ENCODE results near the gene SLC25A51. TPM values are rescaled to one million over a fixed set of nuclear protein-coding genes. Genes with fewer than 3 reads are reported as not detected.

Gene SLC25A51
- total RNA-seq, 1 donor from 2014 or later = 39.6 TPM

DNA sequence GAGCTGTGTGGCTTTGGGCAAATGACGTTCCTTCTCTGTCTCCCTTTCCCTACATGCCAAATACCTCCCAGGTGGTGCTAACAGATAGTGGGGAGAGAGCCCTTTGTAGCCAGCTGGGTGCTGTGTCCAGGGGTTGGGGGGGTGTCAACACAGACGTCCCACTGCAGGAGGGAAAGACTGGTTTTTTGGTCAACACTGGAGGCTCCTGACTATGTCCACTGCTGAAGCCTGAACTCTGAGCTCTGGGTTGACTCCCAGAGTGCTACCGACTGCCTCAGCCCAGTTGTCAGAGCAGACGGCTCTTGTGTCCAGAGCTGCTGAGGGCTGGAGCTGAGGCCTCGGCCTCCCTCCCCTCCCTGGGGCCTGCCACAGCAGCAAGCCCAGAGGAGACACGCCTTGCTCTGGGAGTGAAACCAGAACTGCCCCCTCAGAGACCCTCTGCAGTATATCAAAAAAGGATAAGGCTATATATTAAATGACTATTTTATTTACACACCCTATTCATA lies 14.8 kb upstream of the SLC25A51 start:
- DNase-seq (ENCODE audit: low read depth) = no peak
- no peak overlapping the region for H3K9ac ChIP-seq (ENCODE audit: low read length)
- no peaks in the 10 kb centered on the region for H3K27me3 Mint-ChIP-seq (ENCODE audit: low read depth, unreplicated experiment)
- H3K36me3 ChIP-seq (ENCODE audit: insufficient read depth, low read length) = peaks cover 4% of the 10 kb centered on the region
- peaks cover 28% of the 10 kb centered on the region for H3K4me1 ChIP-seq (ENCODE audit: insufficient read depth, low read length)
- FAIRE-seq = no peak
- no peak overlapping the region for H3K27ac ChIP-seq (ENCODE audit: low read depth, low read length)
- peaks cover 24% of the 10 kb centered on the region for H3K36me3 Mint-ChIP-seq (ENCODE audit: low read depth, unreplicated experiment)
- no peak overlapping the region for H3K4me2 ChIP-seq (ENCODE audit: low read length)
- H3K4me1 Mint-ChIP-seq (ENCODE audit: low read depth, unreplicated experiment) = peaks cover 26% of the 10 kb centered on the region
- H3K79me2 ChIP-seq (ENCODE audit: insufficient read depth, low read length) = peaks cover 20% of the 10 kb centered on the region
- H3K4me3 Mint-ChIP-seq (ENCODE audit: unreplicated experiment) = no peak overlapping the region
- peaks cover 14% of the 10 kb centered on the region for H4K20me1 ChIP-seq (ENCODE audit: insufficient read depth, low read length)
- no peak overlapping the region for H3K27ac Mint-ChIP-seq (ENCODE audit: unreplicated experiment)
- no peaks in the 10 kb centered on the region for H3K27me3 ChIP-seq (ENCODE audit: insufficient read depth, low read length)
- no peaks in the 10 kb centered on the region for H3K9me3 Mint-ChIP-seq (ENCODE audit: unreplicated experiment)
- H3K4me3 ChIP-seq (ENCODE audit: insufficient read depth, low read depth, low read length) = no peak overlapping the region
- no peak overlapping the region for H2AFZ ChIP-seq (ENCODE audit: low read depth, low read length)
- no peak for TF ChIP-seq EZH2 (IDR thresholded peaks at IDR 0.05; ENCODE audit: insufficient read depth, low read length)
- TF ChIP-seq, protein P1, sequence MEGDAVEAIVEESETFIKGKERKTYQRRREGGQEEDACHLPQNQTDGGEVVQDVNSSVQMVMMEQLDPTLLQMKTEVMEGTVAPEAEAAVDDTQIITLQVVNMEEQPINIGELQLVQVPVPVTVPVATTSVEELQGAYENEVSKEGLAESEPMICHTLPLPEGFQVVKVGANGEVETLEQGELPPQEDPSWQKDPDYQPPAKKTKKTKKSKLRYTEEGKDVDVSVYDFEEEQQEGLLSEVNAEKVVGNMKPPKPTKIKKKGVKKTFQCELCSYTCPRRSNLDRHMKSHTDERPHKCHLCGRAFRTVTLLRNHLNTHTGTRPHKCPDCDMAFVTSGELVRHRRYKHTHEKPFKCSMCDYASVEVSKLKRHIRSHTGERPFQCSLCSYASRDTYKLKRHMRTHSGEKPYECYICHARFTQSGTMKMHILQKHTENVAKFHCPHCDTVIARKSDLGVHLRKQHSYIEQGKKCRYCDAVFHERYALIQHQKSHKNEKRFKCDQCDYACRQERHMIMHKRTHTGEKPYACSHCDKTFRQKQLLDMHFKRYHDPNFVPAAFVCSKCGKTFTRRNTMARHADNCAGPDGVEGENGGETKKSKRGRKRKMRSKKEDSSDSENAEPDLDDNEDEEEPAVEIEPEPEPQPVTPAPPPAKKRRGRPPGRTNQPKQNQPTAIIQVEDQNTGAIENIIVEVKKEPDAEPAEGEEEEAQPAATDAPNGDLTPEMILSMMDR (IDR thresholded peaks at IDR 0.05; ENCODE audit: insufficient read depth, low read depth, low read length) = no peak
- no peaks in the 10 kb centered on the region for H3K9me3 ChIP-seq (ENCODE audit: insufficient read depth, low read depth, low read length)

GRCh38 chr9:37917801-37918664 lies 14.1 kb upstream of the SLC25A51 start:
- H4K20me1 ChIP-seq (ENCODE audit: insufficient read depth, low read length) = peaks cover 12% of the 10 kb centered on the region
- H3K27ac Mint-ChIP-seq (ENCODE audit: unreplicated experiment) = no peak overlapping the region
- no peaks in the 10 kb centered on the region for H3K27me3 ChIP-seq (ENCODE audit: insufficient read depth, low read length)
- H3K9ac ChIP-seq (ENCODE audit: low read length) = peak overlapping the region; percentile 10
- peaks cover 13% of the 10 kb centered on the region for H3K79me2 ChIP-seq (ENCODE audit: insufficient read depth, low read length)
- no peak overlapping the region for H3K4me3 Mint-ChIP-seq (ENCODE audit: unreplicated experiment)
- no peaks in the 10 kb centered on the region for H3K27me3 Mint-ChIP-seq (ENCODE audit: low read depth, unreplicated experiment)
- FAIRE-seq (no peak), DNase-seq (ENCODE audit: low read depth) (no peak)
- no peaks in the 10 kb centered on the region for H3K9me3 ChIP-seq (ENCODE audit: insufficient read depth, low read depth, low read length)
- H3K36me3 ChIP-seq (ENCODE audit: insufficient read depth, low read length) = peaks cover 4% of the 10 kb centered on the region
- H3K4me1 Mint-ChIP-seq (ENCODE audit: low read depth, unreplicated experiment) = peaks cover 31% of the 10 kb centered on the region
- H3K36me3 Mint-ChIP-seq (ENCODE audit: low read depth, unreplicated experiment) = peaks cover 28% of the 10 kb centered on the region
- no peak overlapping the region for H3K4me2 ChIP-seq (ENCODE audit: low read length)
- H2AFZ ChIP-seq (ENCODE audit: low read depth, low read length) = no peak overlapping the region
- H3K4me1 ChIP-seq (ENCODE audit: insufficient read depth, low read length) = peaks cover 28% of the 10 kb centered on the region
- no peak overlapping the region for H3K4me3 ChIP-seq (ENCODE audit: insufficient read depth, low read depth, low read length)
- H3K9me3 Mint-ChIP-seq (ENCODE audit: unreplicated experiment) = no peaks in the 10 kb centered on the region
- TF ChIP-seq, protein P1 (IDR thresholded peaks at IDR 0.05; ENCODE audit: insufficient read depth, low read depth, low read length) = no peak
- TF ChIP-seq EZH2 (IDR thresholded peaks at IDR 0.05; ENCODE audit: insufficient read depth, low read length) = no peak
- no peak overlapping the region for H3K27ac ChIP-seq (ENCODE audit: low read depth, low read length)

- peaks cover 20% of the 10 kb centered on the region for H3K4me1 ChIP-seq (ENCODE audit: insufficient read depth, low read length)
- no peak overlapping the region for H3K27ac ChIP-seq (ENCODE audit: low read depth, low read length)
- no peak for TF ChIP-seq EZH2 (IDR thresholded peaks at IDR 0.05; ENCODE audit: insufficient read depth, low read length)
- TF ChIP-seq, protein P1 (IDR thresholded peaks at IDR 0.05; ENCODE audit: insufficient read depth, low read depth, low read length) = no peak
- Mint-ChIP-seq H3K9me3 (ENCODE audit: unreplicated experiment) (no peaks in the 10 kb centered on the region), H3K27ac (ENCODE audit: unreplicated experiment) (no peak overlapping the region), H3K36me3 (ENCODE audit: low read depth, unreplicated experiment) (peaks cover 28% of the 10 kb centered on the region), H3K4me1 (ENCODE audit: low read depth, unreplicated experiment) (peaks cover 30% of the 10 kb centered on the region), H3K4me3 (ENCODE audit: unreplicated experiment) (no peak overlapping the region), H3K27me3 (ENCODE audit: low read depth, unreplicated experiment) (no peaks in the 10 kb centered on the region)
- no peak overlapping the region for H3K4me2 ChIP-seq (ENCODE audit: low read length)
- H2AFZ ChIP-seq (ENCODE audit: low read depth, low read length) = no peak overlapping the region
- no peaks in the 10 kb centered on the region for H3K9me3 ChIP-seq (ENCODE audit: insufficient read depth, low read depth, low read length)
- peaks cover 6% of the 10 kb centered on the region for H4K20me1 ChIP-seq (ENCODE audit: insufficient read depth, low read length)
- H3K79me2 ChIP-seq (ENCODE audit: insufficient read depth, low read length) = peaks cover 9% of the 10 kb centered on the region
- DNase-seq (ENCODE audit: low read depth) (no peak), FAIRE-seq (no peak)
- H3K9ac ChIP-seq (ENCODE audit: low read length) = peak overlapping the region; percentile 10
- no peaks in the 10 kb centered on the region for H3K27me3 ChIP-seq (ENCODE audit: insufficient read depth, low read length)
- no peak overlapping the region for H3K4me3 ChIP-seq (ENCODE audit: insufficient read depth, low read depth, low read length)
- H3K36me3 ChIP-seq (ENCODE audit: insufficient read depth, low read length) = peaks cover 4% of the 10 kb centered on the region
Observed at GRCh38 chr9:37917313-37917731, 13.4 kb upstream of the SLC25A51 start.

All from astrocyte (in vitro differentiated cells and primary cell).